Activated T-helper 1 cell treated with anti-CD3 and anti-CD28 coated beads, Interleukin-12 subunit alpha, Interleukin-12 subunit beta, Interleukin-2, Interleukin-4 antibody, amounts not matched to agents 30 ng/mL and 10 ng/mL and 1 ng/mL, durations not matched to agents 14 hours and 24 hours and 36 hours (primary cell): Measurements from ENCODE around the gene ABHD8. TPM values are rescaled to one million over a fixed set of nuclear protein-coding genes. Genes with fewer than 3 reads are reported as not detected.
A peak's percentile ranks its signal among the peaks of the same experiment; 100 is the strongest.

ENCODE experiments used
- DNase-seq: peaks from one replicate; pipeline ENCODE4 v3.0.0; 2021; ENCODE audit warnings: low spot score
- H3K27ac Mint-ChIP-seq: one replicate; pipeline ENCODE4 v1.8.0; 2021; ENCODE audit warnings: mild to moderate bottlenecking, mixed read lengths
- H3K27me3 Mint-ChIP-seq: one replicate; pipeline ENCODE4 v1.8.0; 2022; ENCODE audit warnings: mild to moderate bottlenecking, moderate library complexity, mixed read lengths; ENCODE audit not compliant: insufficient read depth
- H3K36me3 Mint-ChIP-seq: one replicate; pipeline ENCODE4 v1.8.0; 2021; ENCODE audit warnings: low read depth, mixed read lengths
- H3K4me1 Mint-ChIP-seq: one replicate; pipeline ENCODE4 v1.8.0; 2021; ENCODE audit warnings: low read depth, mixed read lengths
- H3K4me3 Mint-ChIP-seq: one replicate; pipeline ENCODE4 v1.8.0; 2021; ENCODE audit warnings: mild to moderate bottlenecking, moderate library complexity, mixed read lengths
- H3K9me3 Mint-ChIP-seq: one replicate; pipeline ENCODE4 v1.8.0; 2021; ENCODE audit warnings: mixed read lengths
- intact Hi-C: fragments of 100-400 bp; cut with micrococcal nuclease; formaldehyde crosslinking; loops from one replicate; pipeline ENCODE4 v1.15.1; 2024
- total RNA-seq: library from RNA; stranded (reverse); gene quantifications from 2 replicates; pipeline ENCODE4 v1.2.3, GENCODE V29; 2022

The ABHD8 gene
- total RNA-seq, 1 donor from 2014 or later, result 9.0 TPM

DNA sequence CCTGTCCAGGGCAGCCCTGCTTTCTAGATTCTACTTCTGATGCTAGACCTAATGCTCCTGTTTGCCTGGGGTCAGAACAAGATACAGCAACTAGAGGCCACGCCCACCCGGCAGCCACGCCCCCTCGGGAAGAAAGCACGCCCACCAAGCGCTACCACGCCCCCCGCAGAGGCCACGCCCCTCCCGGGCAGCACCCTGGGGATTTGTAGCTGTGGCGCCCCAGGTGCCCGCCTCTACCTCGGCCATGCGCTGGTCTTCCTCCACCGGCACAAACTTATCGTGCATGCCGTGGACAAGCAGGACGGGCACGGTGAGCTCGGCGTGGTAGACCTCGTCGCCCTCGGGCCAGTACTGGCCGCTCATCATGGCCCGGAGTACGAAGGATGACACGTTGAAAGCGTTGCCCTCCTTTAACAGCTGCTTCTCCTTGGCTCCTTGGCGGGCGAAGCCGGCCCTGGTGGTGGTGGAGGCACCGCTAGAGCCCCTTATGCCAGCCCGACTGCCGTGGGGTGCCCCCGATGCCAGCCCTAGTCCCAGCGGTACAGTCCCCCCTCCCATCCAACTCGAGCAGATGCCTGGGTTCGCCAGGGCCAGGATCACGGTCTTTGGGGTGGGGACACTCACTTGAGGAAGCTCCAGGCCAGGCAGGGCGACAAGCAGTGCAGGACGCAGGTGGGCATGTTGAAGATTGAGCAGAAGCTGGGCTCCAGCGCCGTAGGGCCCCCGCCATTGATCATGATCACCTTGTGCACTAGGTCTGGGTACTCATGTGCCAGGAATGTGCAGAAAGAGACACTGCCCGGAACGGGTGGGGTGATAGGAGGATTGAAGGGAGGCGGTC, 9.0 kb downstream of the ABHD8 start:
- intact Hi-C loops, result loop anchor here (5.0 kb wide), 1 partner anchor 47 kb away; the partner anchor contains the start of gene NR2F6
- no peaks in the 10 kb centered on the region for H3K27me3 Mint-ChIP-seq
- no peaks in the 10 kb centered on the region for H3K4me1 Mint-ChIP-seq
- H3K36me3 Mint-ChIP-seq, result peaks cover 2% of the 10 kb centered on the region
- H3K27ac Mint-ChIP-seq, result no peak overlapping the region
- no peaks in the 10 kb centered on the region for H3K9me3 Mint-ChIP-seq
- DNase-seq, result peak; percentile 37
- H3K4me3 Mint-ChIP-seq, result no peak overlapping the region

DNA sequence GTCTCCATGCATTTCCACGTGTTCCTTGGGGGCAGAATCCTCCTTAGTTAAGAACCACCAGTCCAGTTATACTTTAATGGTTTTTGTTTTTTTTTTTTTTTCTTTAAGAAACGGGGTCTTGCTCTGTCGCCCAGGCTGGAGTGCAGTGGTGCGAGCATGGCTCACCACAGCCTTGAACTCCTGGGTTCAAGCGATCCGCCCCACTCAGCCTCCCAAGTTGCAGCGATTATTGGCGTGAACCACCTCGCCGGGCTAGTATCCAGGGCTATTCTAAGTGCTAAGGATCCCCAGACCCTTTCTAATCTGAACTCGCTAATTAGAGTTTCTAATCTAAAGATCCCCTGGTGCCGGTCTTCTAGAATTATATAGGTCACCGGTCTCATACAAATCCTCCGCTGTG, 9.6 kb downstream of the ABHD8 start:
- H3K4me3 Mint-ChIP-seq, result no peak overlapping the region
- H3K36me3 Mint-ChIP-seq, result peaks cover 2% of the 10 kb centered on the region
- DNase-seq, result no peak
- no peaks in the 10 kb centered on the region for H3K4me1 Mint-ChIP-seq
- H3K27ac Mint-ChIP-seq, result no peak overlapping the region
- intact Hi-C loops, result loop anchor here (1.0 to 5.0 kb wide), 2 partner anchors 46 to 126 kb away; partner anchors contain the start of gene NR2F6
- no peaks in the 10 kb centered on the region for H3K9me3 Mint-ChIP-seq
- H3K27me3 Mint-ChIP-seq, result no peaks in the 10 kb centered on the region

DNA sequence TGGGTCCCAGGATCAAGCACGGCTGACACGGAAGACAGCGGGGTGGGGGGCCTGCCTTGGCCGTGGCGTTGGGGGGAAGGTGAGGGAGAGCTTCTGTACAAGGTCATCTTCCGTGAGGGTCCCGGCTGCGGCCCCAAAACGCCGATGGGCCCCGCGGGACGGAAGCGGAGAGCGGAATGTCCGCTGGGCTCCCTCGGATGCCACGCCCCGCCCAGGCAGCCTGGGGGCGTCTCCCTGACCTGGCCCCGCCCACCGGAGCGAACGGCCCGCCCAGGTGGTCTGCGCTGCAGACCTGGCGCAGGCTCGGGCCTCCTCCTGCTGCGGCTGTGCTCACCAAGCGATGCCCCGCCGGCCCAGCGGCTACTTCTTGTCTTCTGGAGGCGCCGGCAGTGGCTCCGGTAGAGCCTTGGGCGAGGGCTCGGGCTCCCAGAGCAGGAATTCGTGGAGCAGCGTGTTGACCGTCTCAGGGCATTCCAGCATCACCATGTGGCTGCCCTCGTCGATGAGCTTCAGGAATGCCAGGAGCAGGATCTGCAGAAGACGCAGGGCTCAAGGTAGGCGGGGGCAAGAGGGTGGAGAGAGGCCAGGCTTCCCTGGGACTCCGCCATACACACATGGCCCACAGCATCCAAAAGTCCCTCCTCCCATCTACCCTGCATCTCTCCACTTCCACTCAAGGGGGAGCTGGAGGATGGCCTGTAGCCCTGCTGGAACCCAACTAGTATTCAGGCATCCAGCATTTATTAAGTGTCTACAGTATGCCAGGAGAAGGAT, 10.7 kb downstream of the ABHD8 start:
- H3K4me3 Mint-ChIP-seq, result peak overlapping the region; percentile 85
- H3K27me3 Mint-ChIP-seq, result no peaks in the 10 kb centered on the region
- peaks cover 2% of the 10 kb centered on the region for H3K36me3 Mint-ChIP-seq
- peak; percentile 69 for DNase-seq
- peak overlapping the region; percentile 87 for H3K27ac Mint-ChIP-seq
- no peaks in the 10 kb centered on the region for H3K4me1 Mint-ChIP-seq
- H3K9me3 Mint-ChIP-seq, result no peaks in the 10 kb centered on the region
- intact Hi-C loops, result loop anchor here (1.0 to 5.0 kb wide), 8 partner anchors 10 to 174 kb away; partner anchors contain the start of genes BABAM1, GTPBP3, MRPL34 and NR2F6

DNA sequence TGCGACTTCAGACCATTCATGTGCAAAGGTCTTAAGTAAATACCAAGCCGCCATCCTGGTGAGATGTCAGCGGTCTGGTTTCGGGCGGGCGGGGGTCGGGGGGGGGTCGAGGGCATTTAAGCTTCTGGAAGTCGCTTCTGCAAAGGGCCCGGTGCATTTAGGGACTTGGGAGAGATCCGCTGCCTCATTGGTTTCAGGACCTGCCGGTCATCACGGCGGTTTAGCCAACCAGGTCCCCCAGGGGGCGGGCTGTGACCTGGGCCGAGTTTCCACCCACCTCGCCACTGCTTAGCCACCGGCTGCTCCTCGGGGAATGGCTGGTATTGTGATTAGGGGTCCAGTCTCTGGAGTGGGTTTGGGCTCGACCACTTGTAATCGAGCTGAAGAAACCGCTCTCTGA, 13.7 kb downstream of the ABHD8 start:
- H3K4me3 Mint-ChIP-seq, result no peak overlapping the region
- H3K27me3 Mint-ChIP-seq, result no peaks in the 10 kb centered on the region
- H3K36me3 Mint-ChIP-seq, result no peaks in the 10 kb centered on the region
- DNase-seq, result peak; percentile 22
- H3K27ac Mint-ChIP-seq, result no peak overlapping the region
- intact Hi-C loops, result no loop called here
- no peaks in the 10 kb centered on the region for H3K9me3 Mint-ChIP-seq
- H3K4me1 Mint-ChIP-seq, result no peaks in the 10 kb centered on the region

DNA sequence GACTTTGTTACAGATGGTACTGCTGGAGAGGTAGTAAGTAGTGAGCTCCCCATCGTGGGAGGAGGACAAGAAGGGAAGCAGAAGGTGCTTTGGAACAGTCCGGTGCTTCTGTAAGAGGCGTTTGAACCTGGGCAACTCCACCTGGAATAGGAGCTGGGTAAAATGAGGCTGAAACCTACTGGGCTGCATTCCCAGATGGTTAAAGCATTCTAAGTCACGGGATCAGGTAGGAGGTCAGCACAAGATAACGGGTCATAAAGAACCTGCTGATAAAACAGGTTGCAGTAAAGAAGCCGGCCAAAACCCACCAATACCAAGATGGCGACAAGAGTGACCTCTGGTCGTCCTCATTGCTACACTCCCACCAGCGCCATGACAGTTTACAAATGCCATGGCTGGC, 16.5 kb downstream of the ABHD8 start:
- Mint-ChIP-seq H3K27me3 (no peaks in the 10 kb centered on the region), H3K4me3 (no peak overlapping the region), H3K36me3 (no peaks in the 10 kb centered on the region), H3K4me1 (peaks cover 4% of the 10 kb centered on the region), H3K27ac (no peak overlapping the region), H3K9me3 (no peaks in the 10 kb centered on the region)
- DNase-seq, result no peak
- intact Hi-C loops, result no loop called here

DNA sequence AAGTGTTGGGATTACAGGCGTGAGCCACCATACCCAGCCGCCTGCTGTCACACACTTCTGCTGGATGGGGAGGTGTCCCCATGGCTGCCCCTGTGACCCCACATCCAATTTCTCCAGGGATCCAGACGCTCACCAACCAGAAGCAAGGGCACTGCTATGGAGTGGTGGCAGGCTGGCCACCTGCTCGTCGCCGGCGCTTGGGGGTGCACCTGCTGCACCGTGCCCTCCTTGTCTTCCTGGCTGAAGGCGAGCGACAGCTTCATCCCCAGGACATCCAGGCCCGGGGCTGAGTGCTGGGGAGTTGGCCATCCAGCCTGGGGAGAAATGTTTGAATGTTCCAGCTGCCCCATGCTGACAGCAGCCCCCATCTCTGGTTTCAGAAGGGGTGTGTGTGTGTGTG, 17.0 kb downstream of the ABHD8 start:
- Mint-ChIP-seq H3K36me3 (no peaks in the 10 kb centered on the region), H3K4me1 (peaks cover 4% of the 10 kb centered on the region), H3K9me3 (no peaks in the 10 kb centered on the region), H3K27ac (no peak overlapping the region), H3K4me3 (no peak overlapping the region), H3K27me3 (no peaks in the 10 kb centered on the region)
- intact Hi-C loops, result no loop called here
- DNase-seq, result no peak

DNA sequence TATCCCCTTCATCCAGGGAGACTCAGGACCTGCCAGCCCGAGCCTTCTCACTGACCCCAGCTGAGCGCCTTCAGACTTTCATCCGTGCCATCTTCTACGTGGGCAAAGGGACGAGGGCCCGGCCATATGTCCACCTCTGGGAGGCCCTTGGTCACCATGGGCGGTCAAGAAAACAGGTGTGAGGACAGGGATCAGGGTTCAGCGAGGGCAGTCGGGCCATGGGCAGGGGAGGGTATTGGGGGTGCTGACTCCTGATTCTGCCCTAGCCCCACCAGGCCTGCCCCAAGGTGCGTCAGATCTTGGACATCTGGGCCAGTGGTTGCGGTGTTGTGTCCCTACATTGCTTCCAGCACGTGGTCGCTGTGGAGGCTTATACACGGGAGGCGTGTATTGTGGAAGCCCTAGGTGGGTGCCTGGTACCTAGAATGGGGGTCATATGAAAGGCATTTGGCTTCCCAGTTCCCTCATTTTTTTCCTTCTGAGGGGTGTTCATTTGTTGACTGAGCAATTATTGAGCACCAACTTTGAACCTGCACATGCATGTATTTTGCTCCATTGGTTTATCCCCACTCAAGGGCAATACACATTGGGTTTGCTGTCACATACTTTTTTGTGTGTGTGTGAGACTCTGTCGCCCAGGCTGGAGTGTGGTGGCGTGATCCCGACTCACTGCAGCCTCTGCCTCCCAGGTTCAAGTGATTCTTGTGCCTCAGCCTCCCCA, 17.6 kb downstream of the ABHD8 start:
- Mint-ChIP-seq H3K36me3 (no peaks in the 10 kb centered on the region), H3K27me3 (no peaks in the 10 kb centered on the region), H3K4me1 (peaks cover 4% of the 10 kb centered on the region), H3K27ac (no peak overlapping the region), H3K4me3 (no peak overlapping the region), H3K9me3 (no peaks in the 10 kb centered on the region)
- intact Hi-C loops, result no loop called here
- no peak for DNase-seq

DNA sequence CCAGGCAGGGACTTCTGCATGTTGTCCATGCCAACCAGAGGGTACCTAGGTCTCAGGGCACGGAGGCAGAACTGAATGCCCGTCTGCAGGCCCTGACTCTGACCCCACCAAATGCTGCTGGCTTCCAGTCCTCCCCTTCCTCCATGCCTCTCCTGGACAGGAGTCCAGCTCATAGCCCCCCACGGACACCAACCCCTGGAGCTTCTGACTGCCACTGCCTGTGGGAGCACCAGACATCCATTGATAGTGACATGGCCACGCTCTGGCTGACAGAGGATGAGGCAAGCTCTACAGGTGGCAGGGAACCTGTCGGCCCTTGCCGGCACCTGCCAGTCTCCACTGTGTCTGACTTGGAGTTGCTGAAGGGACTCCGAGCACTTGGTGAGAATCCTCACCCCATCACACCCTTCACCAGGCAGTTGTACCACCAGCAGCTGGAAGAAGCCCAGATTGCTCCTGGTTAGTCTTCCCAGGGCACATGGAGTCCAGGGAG, 19.7 kb downstream of the ABHD8 start:
- Mint-ChIP-seq H3K4me3 (no peak overlapping the region), H3K36me3 (peaks cover 3% of the 10 kb centered on the region), H3K27ac (peak overlapping the region; percentile 34), H3K27me3 (no peaks in the 10 kb centered on the region), H3K9me3 (no peaks in the 10 kb centered on the region), H3K4me1 (peaks cover 4% of the 10 kb centered on the region)
- intact Hi-C loops, result loop anchor here (5.0 kb wide), 1 partner anchor 56 kb away; the partner anchor contains the start of gene OCEL1
- no peak for DNase-seq

DNA sequence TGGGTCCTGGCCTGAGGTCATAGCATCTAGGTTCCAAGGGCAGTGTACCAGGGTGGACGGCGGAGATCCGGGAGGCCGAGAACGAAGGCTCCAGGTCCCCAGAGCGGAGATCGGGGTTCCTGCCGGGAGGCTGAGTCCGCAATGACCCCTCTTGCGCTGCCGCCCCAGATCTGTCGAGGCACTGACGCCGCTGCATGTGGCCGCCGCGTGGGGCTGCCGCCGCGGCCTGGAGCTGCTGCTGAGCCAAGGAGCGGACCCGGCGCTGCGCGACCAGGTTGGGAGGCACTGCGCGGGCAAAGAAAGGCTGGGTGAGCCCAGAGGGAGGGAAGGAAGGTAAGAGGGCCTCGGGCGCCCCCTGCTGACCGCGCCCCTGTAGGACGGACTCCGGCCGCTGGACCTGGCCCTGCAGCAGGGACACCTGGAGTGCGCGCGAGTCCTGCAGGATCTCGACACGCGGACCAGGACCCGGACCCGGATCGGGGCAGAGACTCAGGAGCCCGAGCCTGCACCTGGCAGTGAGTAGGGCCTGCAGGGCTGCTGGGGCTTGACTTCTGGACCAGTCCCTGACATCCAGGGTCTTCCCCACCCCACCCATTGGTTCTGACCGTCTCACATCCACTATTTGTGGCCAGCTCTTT, 20.6 kb downstream of the ABHD8 start:
- peak overlapping the region; percentile 58 for H3K27ac Mint-ChIP-seq

DNA sequence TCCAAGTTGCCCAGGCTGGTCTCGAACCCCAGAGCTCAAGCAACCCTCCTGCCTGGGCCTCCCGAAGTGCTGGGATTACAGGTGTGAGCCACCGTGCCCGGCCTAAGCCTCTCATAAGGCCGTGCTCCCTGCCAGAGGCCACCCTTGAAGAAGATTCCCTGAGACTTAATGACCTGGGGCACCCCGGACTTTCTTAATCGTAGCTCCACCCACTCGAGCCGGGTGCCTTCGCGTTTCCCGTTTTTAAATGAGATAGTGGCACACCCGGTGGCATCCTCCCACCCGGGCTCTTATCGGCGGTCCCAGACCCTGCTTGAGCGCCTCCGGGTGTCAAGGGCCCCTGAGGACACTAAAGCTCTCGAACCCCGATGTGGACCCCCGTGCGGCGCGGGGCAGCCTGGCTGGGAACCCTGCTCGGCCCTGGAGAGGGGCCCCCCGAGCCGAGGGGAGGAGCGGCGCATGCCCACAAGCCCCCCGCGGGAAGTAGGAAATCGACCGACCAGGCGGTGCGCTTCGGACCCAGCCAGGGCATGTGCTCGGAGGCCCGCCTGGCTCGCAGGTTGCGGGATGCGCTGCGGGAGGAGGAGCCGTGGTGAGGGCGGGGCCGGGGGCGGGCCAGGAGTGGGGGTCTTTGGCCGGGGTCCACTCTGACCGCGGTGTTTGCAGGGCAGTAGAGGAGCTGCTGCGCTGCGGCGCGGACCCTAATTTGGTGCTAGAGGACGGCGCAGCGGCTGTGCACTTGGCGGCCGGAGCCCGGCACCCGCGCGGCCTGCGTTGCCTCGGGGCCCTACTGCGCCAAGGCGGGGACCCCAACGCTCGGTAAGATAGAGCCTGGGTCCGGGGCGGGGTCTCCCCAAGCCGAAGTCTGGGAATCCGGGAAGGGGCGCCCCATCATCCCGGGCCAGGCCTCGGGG, 21.6 kb downstream of the ABHD8 start, which contains the start of gene ANKLE1:
Gene ANKLE1 (plus strand): TSS at position 511 of the 914 bp plus-strand sequence. CDS start 20 bp downstream, at position 531.
- intact Hi-C loops, result loop anchor here (1.0 to 5.0 kb wide), 7 partner anchors 11 to 510 kb away; partner anchors contain the start of genes ABHD8 and OCEL1
- Mint-ChIP-seq H3K9me3 (no peaks in the 10 kb centered on the region), H3K4me3 (peak within 1 kb of the TSS; percentile 89), H3K27me3 (no peaks in the 10 kb centered on the region), H3K36me3 (peaks cover 7% of the 10 kb centered on the region), H3K27ac (peak within 1 kb of the TSS; percentile 58), H3K4me1 (peaks cover 4% of the 10 kb centered on the region)
- DNase-seq, result peak; percentile 12

More for the DNA sequence above, 20.6 kb downstream of the ABHD8 start:
- intact Hi-C loops, result loop anchor here (1.0 to 5.0 kb wide), 7 partner anchors 10 to 511 kb away; partner anchors contain the start of genes ABHD8 and OCEL1
- Mint-ChIP-seq H3K36me3 (peaks cover 3% of the 10 kb centered on the region), H3K4me3 (peak overlapping the region; percentile 89), H3K9me3 (no peaks in the 10 kb centered on the region), H3K27me3 (no peaks in the 10 kb centered on the region), H3K4me1 (peaks cover 4% of the 10 kb centered on the region)
- DNase-seq, result peak; percentile 72

DNA sequence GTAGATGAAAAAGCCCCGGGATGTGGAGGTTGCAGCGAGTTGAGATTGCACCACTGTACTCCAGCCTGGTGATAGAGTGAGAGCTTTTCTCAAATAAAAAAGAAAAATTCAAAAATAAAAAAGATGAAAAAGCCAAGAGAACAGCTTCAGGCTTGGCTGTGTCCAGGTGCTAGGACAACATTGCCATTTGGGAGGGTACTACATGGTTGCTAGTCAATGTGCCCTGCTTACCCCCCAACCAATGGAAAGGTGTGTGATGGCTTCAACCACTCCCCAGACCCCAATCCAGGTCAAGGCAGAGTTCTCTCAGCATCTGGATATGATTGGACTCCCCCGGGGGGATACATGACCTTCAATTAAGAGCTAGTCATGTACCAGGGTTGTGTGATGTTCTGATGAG, 23.8 kb downstream of the ABHD8 start:
- Mint-ChIP-seq H3K4me3 (no peak overlapping the region), H3K4me1 (peaks cover 4% of the 10 kb centered on the region), H3K27me3 (no peaks in the 10 kb centered on the region), H3K27ac (no peak overlapping the region), H3K36me3 (peaks cover 14% of the 10 kb centered on the region), H3K9me3 (no peaks in the 10 kb centered on the region)
- intact Hi-C loops, result loop anchor here (1.0 kb wide), 1 partner anchor 12 kb away; the partner anchor contains the start of gene BABAM1
- DNase-seq, result no peak
